B cell (primary cell): ENCODE data around the gene GALNT18. TPM values are rescaled to one million over a fixed set of nuclear protein-coding genes. Genes with fewer than 3 reads are reported as not detected.

Experiments used
- ATAC-seq: fragments of 200-7000 bp; cut with Tn5 transposase; one replicate; pipeline ENCODE4 v1.10.0; 2021; ENCODE audit warnings: low read depth, mild to moderate bottlenecking, moderate number of reproducible peaks, moderate library complexity
- CTCF ChIA-PET: fragments of 350-600 bp; sonication (Branson Sonifier 250); formaldehyde crosslinking; loops from one replicate; lab custom pipeline; 2021; ENCODE audit warnings: antibody characterized with exemption, inconsistent platforms; lab: Charles Lee
- POLR2A ChIA-PET: fragments of 350-600 bp; sonication (Branson Sonifier 250); formaldehyde crosslinking; loops from one replicate; lab custom pipeline; 2021; ENCODE audit warnings: antibody characterized with exemption; lab: Charles Lee
- DNase-seq: peaks from one replicate; pipeline ENCODE4 v3.0.0; 2013
- H2AFZ ChIP-seq: 2 replicates; pipeline ENCODE4 v1.6.1; 2012; ENCODE audit warnings: mild to moderate bottlenecking, low read depth, low read length; ENCODE audit not compliant: insufficient read depth, poor library complexity, severe bottlenecking
- H3K27ac ChIP-seq, 2 donors: 1 replicate in 1 of 2; 2 replicates in 1 of 2; pipeline ENCODE4 v1.5.1; 2012 to 2013; ENCODE audit warnings: low read length in 2 of 2, mild to moderate bottlenecking in 2 of 2, moderate library complexity in 1 of 2
- H3K27me3 ChIP-seq, 4 experiments: fragments of 200-600 bp in 1 of 4; sonication (generic) in 1 of 4; replicated peaks in 1 of 4; 1 replicate in 2 of 4; 2 replicates in 2 of 4; pipeline versions ENCODE4 v1.6.1 to v1.7.0; 2013 to 2016; ENCODE audit warnings: low read length in 3 of 4, mild to moderate bottlenecking in 2 of 4, mixed read lengths in 1 of 4, moderate library complexity in 1 of 4; ENCODE audit not compliant: insufficient read depth in 4 of 4, control insufficient read depth in 3 of 4; ENCODE audit errors: control extremely low read depth in 1 of 4
- H3K36me3 ChIP-seq, 2 experiments: replicated peaks in 1 of 2; 1 replicate in 1 of 2; 2 replicates in 1 of 2; pipeline versions ENCODE4 v1.6.1 to v1.7.1; 2013; ENCODE audit warnings: low read length in 1 of 2; ENCODE audit not compliant: insufficient read depth in 2 of 2, control insufficient read depth in 1 of 2; ENCODE audit errors: control extremely low read depth in 1 of 2, extremely low read depth in 1 of 2
- H3K4me1 ChIP-seq, 2 donors: fragments of 200-600 bp in 1 of 2; sonication (generic) in 1 of 2; 1 replicate in 1 of 2; 2 replicates in 1 of 2; pipeline versions ENCODE4 v1.5.1 to v1.6.1; 2013 to 2017; ENCODE audit warnings: low read length in 2 of 2; ENCODE audit not compliant: control insufficient read depth in 2 of 2, insufficient read depth in 2 of 2
- H3K4me2 ChIP-seq: replicated peaks from 2 replicates; pipeline ENCODE3; 2012; ENCODE audit warnings: mild to moderate bottlenecking, low read depth, low read length; ENCODE audit not compliant: poor library complexity, severe bottlenecking
- H3K4me3 ChIP-seq, 5 experiments: fragments of 200-600 bp in 1 of 5; sonication (generic) in 1 of 5; 1 replicate in 3 of 5; 2 replicates in 2 of 5; pipeline versions ENCODE4 v1.5.1 to v1.7.0; 2011 to 2016; ENCODE audit warnings: low read length in 4 of 5, mild to moderate bottlenecking in 4 of 5, low read depth in 2 of 5, control low read depth in 1 of 5, moderate library complexity in 1 of 5; ENCODE audit not compliant: insufficient read depth in 1 of 5; ENCODE audit errors: control extremely low read depth in 1 of 5, extremely low read depth in 1 of 5
- H3K79me2 ChIP-seq: fragments of 200-600 bp; sonication (generic); one replicate; pipeline ENCODE4 v1.6.0; 2016; ENCODE audit warnings: low read length; ENCODE audit not compliant: control insufficient read depth, insufficient read depth
- H3K9ac ChIP-seq: fragments of 200-600 bp; sonication (generic); 2 replicates; pipeline ENCODE4 v1.6.1; 2017; ENCODE audit warnings: mild to moderate bottlenecking, low read length, moderate library complexity
- H3K9me3 ChIP-seq, 3 donors: one replicate each; pipeline versions ENCODE4 v1.6.1 to v1.7.1; 2013; ENCODE audit warnings: low read length in 2 of 3; ENCODE audit not compliant: control insufficient read depth in 2 of 3, insufficient read depth in 1 of 3; ENCODE audit errors: control extremely low read depth in 1 of 3
- H4K20me1 ChIP-seq: 2 replicates; pipeline ENCODE4 v1.6.0; 2012; ENCODE audit warnings: mild to moderate bottlenecking, low read length; ENCODE audit not compliant: insufficient read depth, control insufficient read depth, poor library complexity, severe bottlenecking
- H3K27ac Mint-ChIP-seq: one replicate; pipeline ENCODE4 v1.8.0; 2021; ENCODE audit warnings: mixed read lengths
- H3K27me3 Mint-ChIP-seq: one replicate; pipeline ENCODE4 v1.8.0; 2021; ENCODE audit warnings: mixed read lengths
- H3K4me1 Mint-ChIP-seq: one replicate; pipeline ENCODE4 v1.8.0; 2021; ENCODE audit warnings: mixed read lengths
- H3K4me3 Mint-ChIP-seq: one replicate; pipeline ENCODE4 v1.8.0; 2021; ENCODE audit warnings: mixed read lengths
- H3K9me3 Mint-ChIP-seq: one replicate; pipeline ENCODE4 v1.8.0; 2022; ENCODE audit warnings: mixed read lengths; ENCODE audit not compliant: insufficient read depth
- CTCF ChIP-seq: fragments of 200-600 bp; IDR thresholded peaks from one replicate; pipeline ENCODE4 v1.8.0; 2022; ENCODE audit warnings: antibody characterized with exemption, mild to moderate bottlenecking
- EZH2 ChIP-seq: IDR thresholded peaks from 2 replicates; pipeline ENCODE4 v1.6.1; 2012; ENCODE audit warnings: borderline replicate concordance, low read depth, mild to moderate bottlenecking, moderate library complexity, low read length; ENCODE audit not compliant: insufficient read depth, poor library complexity, severe bottlenecking
- WGBS: methylation state at CpG from one replicate; pipeline ENCODE4 v1.1.5; 2013; ENCODE audit warnings: missing lambda C conversion rate; ENCODE audit not compliant: insufficient coverage; 5-methylcytosine and 5-hydroxymethylcytosine counted together
- intact Hi-C: fragments of 100-400 bp; cut with micrococcal nuclease; formaldehyde crosslinking; loops from one replicate; pipeline ENCODE4 v1.10.0; 2022
- polyA plus RNA-seq: library from polyadenylated mRNA; depleted of rRNA; stranded (reverse); fragments of >200 nt; gene quantifications from 2 replicates; pipeline ENCODE4 v1.2.3, GENCODE V29; 2012
- total RNA-seq, 2 donors: library from RNA; stranded (reverse); fragments of 120-200 nt in 1 of 2; gene quantifications; 1 replicate in 1 of 2; 2 replicates in 1 of 2; pipeline versions ENCODE4 v1.2.3 to v1.2.4, GENCODE V29; 2013 to 2022

Gene GALNT18
- total and polyA plus RNA-seq, 2 donors (not counting 1 experiment from before 2014, with no cell fraction given) = not detected

GRCh38 chr11:11420191-11420898 lies 201.5 kb downstream of the GALNT18 start:
- peaks cover 30% of the 10 kb centered on the region for H3K27me3 Mint-ChIP-seq
- Histone ChIP-seq H3K79me2 (no peaks in the 10 kb centered on the region), H3K9me3 (no peaks in the 10 kb centered on the region), H3K4me3 (no peak overlapping the region), H3K4me2 (no peak overlapping the region), H2AFZ (no peak overlapping the region), H3K27ac (no peak overlapping the region), H4K20me1 (no peaks in the 10 kb centered on the region), H3K9ac (no peak overlapping the region), H3K27me3 (peaks cover 0 to 16% (median 0%) of the 10 kb centered on the region in 4 experiments), H3K36me3 (no peaks in the 10 kb centered on the region), H3K4me1 (no peaks in the 10 kb centered on the region)
- intact Hi-C loops = no loop called here
- no peak overlapping the region for H3K27ac Mint-ChIP-seq
- H3K4me3 Mint-ChIP-seq = no peak overlapping the region
- no peak for DNase-seq
- ChIA-PET POLR2A (no interaction called here), CTCF (no interaction called here)
- 96% methylated on average over 4 of the region's 4 CpGs for WGBS
- no peaks in the 10 kb centered on the region for H3K9me3 Mint-ChIP-seq
- TF ChIP-seq CTCF = no peak
- TF ChIP-seq EZH2 = no peak
- no peak for ATAC-seq
- no peaks in the 10 kb centered on the region for H3K4me1 Mint-ChIP-seq

- Mint-ChIP-seq H3K27me3 (peaks cover 35% of the 10 kb centered on the region), H3K27ac (no peak overlapping the region), H3K4me1 (no peaks in the 10 kb centered on the region), H3K9me3 (no peaks in the 10 kb centered on the region), H3K4me3 (no peak overlapping the region)
- H2AFZ ChIP-seq = no peak overlapping the region
- DNase-seq = no peak
- no peak overlapping the region for H3K4me3 ChIP-seq
- H3K9me3 ChIP-seq = no peaks in the 10 kb centered on the region
- H3K36me3 ChIP-seq = no peaks in the 10 kb centered on the region
- H3K9ac ChIP-seq = no peak overlapping the region
- ChIA-PET CTCF (no interaction called here), POLR2A (no interaction called here)
- TF ChIP-seq CTCF (no peak), EZH2 (no peak)
- H3K79me2 ChIP-seq = no peaks in the 10 kb centered on the region
- no peaks in the 10 kb centered on the region for H3K4me1 ChIP-seq
- no peak overlapping the region for H3K4me2 ChIP-seq
- no peak overlapping the region for H3K27ac ChIP-seq
- H4K20me1 ChIP-seq = no peaks in the 10 kb centered on the region
- ATAC-seq = no peak
- WGBS = 80% methylated on average over 3 of the region's 3 CpGs
- peaks cover 0 to 16% (median 0%) of the 10 kb centered on the region in 4 experiments for H3K27me3 ChIP-seq
- intact Hi-C loops = no loop called here
Observed at GRCh38 chr11:11419747-11420146, 202.1 kb downstream of the GALNT18 start.
